SK-MEL-5 (cell line): Measurements from ENCODE around the gene GTF2A1. TPM values are rescaled to one million over a fixed set of nuclear protein-coding genes. Genes with fewer than 3 reads are reported as not detected.

Experiments
- small RNA-seq, 2 experiments: library from RNA; depleted of rRNA; stranded (forward); fragments of <200 nt; gene quantifications; one replicate each; pipeline ENCODE3, GENCODE V24; 2014
- total RNA-seq: library from RNA; depleted of rRNA; stranded (reverse); fragments of >200 nt; shearing (Covaris generic); gene quantifications from 2 replicates; pipeline ENCODE4 v1.2.3, GENCODE V29; 2014; rRNA removed

Gene GTF2A1
- total RNA-seq, 1 experiment from 2014 or later: 35.2 TPM

Small RNA genes within 50 kb of the gene (small RNA-seq; reads per million reads assigned to genes)
- 0 to 0.10 reads per million in 2 experiments for gene DYNLL1P1
- gene SNORA79: 2.7 to 5.5 reads per million in 2 experiments

Other genes with a start within 250 kb of the GTF2A1 start
- gene STON2, start 179.4 kb upstream of the GTF2A1 start, total RNA-seq: 14.8 and 16.3 TPM in 2 replicates